ENCODE results near the gene RAVER1. TPM values are rescaled to one million over a fixed set of nuclear protein-coding genes. Genes with fewer than 3 reads are reported as not detected.
A peak's percentile ranks its signal among the peaks of the same experiment; 100 is the strongest.

RAVER1 gene
- total and polyA plus RNA-seq, 2 of the 13 experiments (the other 11 are each of a cell fraction or from before 2014, with no cell fraction given), result 3.6 to 7.9 TPM

DNA sequence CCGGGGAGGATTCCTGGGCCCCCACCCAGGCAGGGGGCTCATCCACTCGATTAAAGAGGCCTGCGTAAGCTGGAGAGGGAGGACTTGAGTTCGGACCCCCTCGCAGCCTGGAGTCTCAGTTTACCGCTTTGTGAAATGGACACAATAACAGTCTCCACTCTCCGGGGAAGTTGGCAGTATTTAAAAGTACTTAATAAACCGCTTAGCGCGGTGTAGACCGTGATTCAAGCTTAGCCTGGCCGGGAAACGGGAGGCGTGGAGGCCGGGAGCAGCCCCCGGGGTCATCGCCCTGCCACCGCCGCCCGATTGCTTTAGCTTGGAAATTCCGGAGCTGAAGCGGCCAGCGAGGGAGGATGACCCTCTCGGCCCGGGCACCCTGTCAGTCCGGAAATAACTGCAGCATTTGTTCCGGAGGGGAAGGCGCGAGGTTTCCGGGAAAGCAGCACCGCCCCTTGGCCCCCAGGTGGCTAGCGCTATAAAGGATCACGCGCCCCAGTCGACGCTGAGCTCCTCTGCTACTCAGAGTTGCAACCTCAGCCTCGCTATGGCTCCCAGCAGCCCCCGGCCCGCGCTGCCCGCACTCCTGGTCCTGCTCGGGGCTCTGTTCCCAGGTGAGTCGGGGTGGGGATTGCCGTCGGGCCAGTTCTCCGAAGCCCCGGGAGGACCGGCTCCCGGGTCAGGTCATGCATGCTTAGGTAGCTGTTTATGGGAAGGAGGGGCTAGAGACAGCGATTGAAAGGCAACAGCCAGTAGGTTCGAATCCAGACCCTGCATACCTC, 62.5 kb downstream of the RAVER1 start, which contains the start of gene ICAM1 (continued):
- TF ChIP-seq, protein P1, sequence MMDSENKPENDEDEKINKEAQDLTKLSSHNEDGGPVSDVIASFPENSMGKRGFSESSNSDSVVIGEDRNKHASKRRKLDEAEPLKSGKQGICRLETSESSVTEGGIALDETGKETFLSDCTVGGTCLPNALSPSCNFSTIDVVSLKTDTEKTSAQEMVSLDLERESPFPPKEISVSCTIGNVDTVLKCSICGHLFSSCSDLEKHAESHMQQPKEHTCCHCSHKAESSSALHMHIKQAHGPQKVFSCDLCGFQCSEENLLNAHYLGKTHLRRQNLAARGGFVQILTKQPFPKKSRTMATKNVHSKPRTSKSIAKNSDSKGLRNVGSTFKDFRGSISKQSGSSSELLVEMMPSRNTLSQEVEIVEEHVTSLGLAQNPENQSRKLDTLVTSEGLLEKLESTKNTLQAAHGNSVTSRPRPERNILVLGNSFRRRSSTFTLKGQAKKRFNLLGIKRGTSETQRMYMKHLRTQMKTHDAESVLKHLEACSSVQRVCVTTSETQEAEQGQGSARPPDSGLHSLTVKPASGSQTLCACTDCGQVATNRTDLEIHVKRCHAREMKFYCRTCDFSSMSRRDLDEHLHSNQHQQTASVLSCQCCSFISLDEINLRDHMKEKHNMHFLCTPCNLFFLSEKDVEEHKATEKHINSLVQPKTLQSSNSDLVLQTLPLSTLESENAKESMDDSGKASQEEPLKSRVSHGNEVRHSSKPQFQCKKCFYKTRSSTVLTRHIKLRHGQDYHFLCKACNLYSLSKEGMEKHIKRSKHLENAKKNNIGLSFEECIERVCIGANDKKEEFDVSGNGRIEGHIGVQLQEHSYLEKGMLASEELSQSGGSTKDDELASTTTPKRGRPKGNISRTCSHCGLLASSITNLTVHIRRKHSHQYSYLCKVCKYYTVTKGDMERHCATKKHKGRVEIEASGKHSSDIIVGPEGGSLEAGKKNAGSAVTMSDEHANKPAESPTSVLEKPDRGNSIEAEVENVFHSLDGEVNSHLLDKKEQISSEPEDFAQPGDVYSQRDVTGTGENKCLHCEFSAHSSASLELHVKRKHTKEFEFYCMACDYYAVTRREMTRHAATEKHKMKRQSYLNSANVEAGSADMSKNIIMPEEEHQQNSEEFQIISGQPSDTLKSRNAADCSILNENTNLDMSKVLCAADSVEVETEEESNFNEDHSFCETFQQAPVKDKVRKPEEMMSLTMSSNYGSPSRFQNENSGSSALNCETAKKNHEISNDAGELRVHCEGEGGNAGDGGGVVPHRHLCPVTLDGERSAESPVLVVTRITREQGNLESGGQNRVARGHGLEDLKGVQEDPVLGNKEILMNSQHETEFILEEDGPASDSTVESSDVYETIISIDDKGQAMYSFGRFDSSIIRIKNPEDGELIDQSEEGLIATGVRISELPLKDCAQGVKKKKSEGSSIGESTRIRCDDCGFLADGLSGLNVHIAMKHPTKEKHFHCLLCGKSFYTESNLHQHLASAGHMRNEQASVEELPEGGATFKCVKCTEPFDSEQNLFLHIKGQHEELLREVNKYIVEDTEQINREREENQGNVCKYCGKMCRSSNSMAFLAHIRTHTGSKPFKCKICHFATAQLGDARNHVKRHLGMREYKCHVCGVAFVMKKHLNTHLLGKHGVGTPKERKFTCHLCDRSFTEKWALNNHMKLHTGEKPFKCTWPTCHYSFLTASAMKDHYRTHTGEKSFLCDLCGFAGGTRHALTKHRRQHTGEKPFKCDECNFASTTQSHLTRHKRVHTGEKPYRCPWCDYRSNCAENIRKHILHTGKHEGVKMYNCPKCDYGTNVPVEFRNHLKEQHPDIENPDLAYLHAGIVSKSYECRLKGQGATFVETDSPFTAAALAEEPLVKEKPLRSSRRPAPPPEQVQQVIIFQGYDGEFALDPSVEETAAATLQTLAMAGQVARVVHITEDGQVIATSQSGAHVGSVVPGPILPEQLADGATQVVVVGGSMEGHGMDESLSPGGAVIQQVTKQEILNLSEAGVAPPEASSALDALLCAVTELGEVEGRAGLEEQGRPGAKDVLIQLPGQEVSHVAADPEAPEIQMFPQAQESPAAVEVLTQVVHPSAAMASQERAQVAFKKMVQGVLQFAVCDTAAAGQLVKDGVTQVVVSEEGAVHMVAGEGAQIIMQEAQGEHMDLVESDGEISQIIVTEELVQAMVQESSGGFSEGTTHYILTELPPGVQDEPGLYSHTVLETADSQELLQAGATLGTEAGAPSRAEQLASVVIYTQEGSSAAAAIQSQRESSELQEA (CRISPR knock-in tag; IDR thresholded peaks at IDR 0.05; ENCODE audit: not compliant biosample characterization), result no peak
- TF ChIP-seq, protein P2, sequence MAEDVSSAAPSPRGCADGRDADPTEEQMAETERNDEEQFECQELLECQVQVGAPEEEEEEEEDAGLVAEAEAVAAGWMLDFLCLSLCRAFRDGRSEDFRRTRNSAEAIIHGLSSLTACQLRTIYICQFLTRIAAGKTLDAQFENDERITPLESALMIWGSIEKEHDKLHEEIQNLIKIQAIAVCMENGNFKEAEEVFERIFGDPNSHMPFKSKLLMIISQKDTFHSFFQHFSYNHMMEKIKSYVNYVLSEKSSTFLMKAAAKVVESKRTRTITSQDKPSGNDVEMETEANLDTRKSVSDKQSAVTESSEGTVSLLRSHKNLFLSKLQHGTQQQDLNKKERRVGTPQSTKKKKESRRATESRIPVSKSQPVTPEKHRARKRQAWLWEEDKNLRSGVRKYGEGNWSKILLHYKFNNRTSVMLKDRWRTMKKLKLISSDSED (CRISPR knock-in tag; IDR thresholded peaks at IDR 0.05), result no peak
- TF ChIP-seq TAF1 (CRISPR knock-in tag; IDR thresholded peaks at IDR 0.05) (peak; percentile 90), JUNB (CRISPR knock-in tag; IDR thresholded peaks at IDR 0.05; ENCODE audit: borderline replicate concordance) (peak; percentile 30; the same call in 1 of the 2 replicates), SNAPC2 (CRISPR knock-in tag; IDR thresholded peaks at IDR 0.05) (peak; percentile 78), FOXP1 (IDR thresholded peaks at IDR 0.05) (no peak), FOXP1 (CRISPR knock-in tag; IDR thresholded peaks at IDR 0.05) (peak; percentile 34), ZNF75D (CRISPR knock-in tag; IDR thresholded peaks at IDR 0.05; ENCODE audit: borderline replicate concordance) (no peak), SSRP1 (CRISPR knock-in tag; IDR thresholded peaks at IDR 0.05) (no peak), ZNF816 (CRISPR knock-in tag; IDR thresholded peaks at IDR 0.05; ENCODE audit: borderline replicate concordance) (peak; percentile 93; the same call in 1 of the 2 replicates), KLF6 (CRISPR knock-in tag; IDR thresholded peaks at IDR 0.05) (peak; percentile 97), ZIK1 (CRISPR knock-in tag; IDR thresholded peaks at IDR 0.05; ENCODE audit: borderline replicate concordance, low read depth) (peak; percentile 65; the same call in 1 of the 2 replicates), DMAP1 (CRISPR knock-in tag; IDR thresholded peaks at IDR 0.05) (peak; percentile 89), XRCC5 (optimal IDR thresholded peaks at IDR 0.05; ENCODE audit: low read length) (peak; percentile 91)
- TF ChIP-seq, protein P3, sequence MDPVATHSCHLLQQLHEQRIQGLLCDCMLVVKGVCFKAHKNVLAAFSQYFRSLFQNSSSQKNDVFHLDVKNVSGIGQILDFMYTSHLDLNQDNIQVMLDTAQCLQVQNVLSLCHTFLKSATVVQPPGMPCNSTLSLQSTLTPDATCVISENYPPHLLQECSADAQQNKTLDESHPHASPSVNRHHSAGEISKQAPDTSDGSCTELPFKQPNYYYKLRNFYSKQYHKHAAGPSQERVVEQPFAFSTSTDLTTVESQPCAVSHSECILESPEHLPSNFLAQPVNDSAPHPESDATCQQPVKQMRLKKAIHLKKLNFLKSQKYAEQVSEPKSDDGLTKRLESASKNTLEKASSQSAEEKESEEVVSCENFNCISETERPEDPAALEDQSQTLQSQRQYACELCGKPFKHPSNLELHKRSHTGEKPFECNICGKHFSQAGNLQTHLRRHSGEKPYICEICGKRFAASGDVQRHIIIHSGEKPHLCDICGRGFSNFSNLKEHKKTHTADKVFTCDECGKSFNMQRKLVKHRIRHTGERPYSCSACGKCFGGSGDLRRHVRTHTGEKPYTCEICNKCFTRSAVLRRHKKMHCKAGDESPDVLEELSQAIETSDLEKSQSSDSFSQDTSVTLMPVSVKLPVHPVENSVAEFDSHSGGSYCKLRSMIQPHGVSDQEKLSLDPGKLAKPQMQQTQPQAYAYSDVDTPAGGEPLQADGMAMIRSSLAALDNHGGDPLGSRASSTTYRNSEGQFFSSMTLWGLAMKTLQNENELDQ (CRISPR knock-in tag; IDR thresholded peaks at IDR 0.05; ENCODE audit: borderline replicate concordance), result no peak

All from HepG2 (cell line).